DND-41 (cell line): ENCODE measurements around the gene FBXL5.

Experiments
- CTCF ChIP-seq: IDR thresholded peaks from 2 replicates; pipeline ENCODE4 v1.5.1; 2012; ENCODE audit warnings: borderline replicate concordance, low read length, moderate library complexity, mild to moderate bottlenecking; ENCODE audit not compliant: poor library complexity, severe bottlenecking; ENCODE audit errors: extremely low read depth
- EZH2 ChIP-seq: IDR thresholded peaks from 3 replicates; pipeline ENCODE4 v1.6.1; 2012; ENCODE audit warnings: borderline replicate concordance, low read depth, mild to moderate bottlenecking, moderate library complexity, low read length, inconsistent platforms; ENCODE audit not compliant: severe bottlenecking

GRCh38 chr4:15610855-15611254, 44.3 kb downstream of the FBXL5 start:
- TF ChIP-seq CTCF (no peak), EZH2 (no peak)
